A673 (cell line): Measurements from ENCODE around the gene GP1BB. TPM values are rescaled to one million over a fixed set of nuclear protein-coding genes. Genes with fewer than 3 reads are reported as not detected.
A peak's percentile ranks its signal among the peaks of the same experiment; 100 is the strongest.

Experiments used
- BruUV-seq: library from RNA; stranded (reverse); fragments of 400-500 nt; replicated peaks from 2 replicates; lab custom pipeline; 2021; lab: Mats Ljungman, UMichigan
- CTCF ChIA-PET: fragments of 300-600 bp; sonication (Branson Sonifier 250); formaldehyde crosslinking; loops from one replicate; lab custom pipeline; 2022; ENCODE audit warnings: antibody characterized with exemption; lab: Charles Lee
- POLR2A ChIA-PET: fragments of 300-600 bp; sonication (Branson Sonifier 250); formaldehyde crosslinking; loops from one replicate; lab custom pipeline; 2022; ENCODE audit warnings: antibody characterized with exemption; ENCODE audit not compliant: low non-redundant PET; lab: Charles Lee
- DNase-seq: peaks from one replicate; pipeline ENCODE4 v3.0.0-alpha.2; 2015; ENCODE audit warnings: low spot score
- H3K27ac ChIP-seq: fragments of 200-600 bp; sonication (generic); 2 replicates; pipeline ENCODE4 v1.5.1; 2016; ENCODE audit warnings: mixed run types, low read depth, mild to moderate bottlenecking, mixed read lengths, antibody characterized with exemption, low read length; ENCODE audit not compliant: poor library complexity, severe bottlenecking
- H3K27me3 ChIP-seq: fragments of 200-600 bp; sonication (generic); replicated peaks from 2 replicates; pipeline ENCODE4 v1.6.1; 2017; ENCODE audit warnings: mixed run types, low read depth, mild to moderate bottlenecking, mixed read lengths, antibody characterized with exemption, low read length; ENCODE audit not compliant: insufficient read depth, poor library complexity
- H3K36me3 ChIP-seq: fragments of 200-600 bp; sonication (generic); 2 replicates; pipeline ENCODE4 v1.6.1; 2016; ENCODE audit warnings: mixed run types, mild to moderate bottlenecking, mixed read lengths, antibody characterized with exemption, low read length; ENCODE audit not compliant: insufficient read depth, poor library complexity, severe bottlenecking
- H3K4me1 ChIP-seq: fragments of 200-600 bp; sonication (generic); 2 replicates; pipeline ENCODE4 v1.6.1; 2017; ENCODE audit warnings: mixed run types, mild to moderate bottlenecking, mixed read lengths, antibody characterized with exemption, low read length; ENCODE audit not compliant: insufficient read depth, poor library complexity, severe bottlenecking
- H3K4me3 ChIP-seq: fragments of 200-600 bp; sonication (generic); 2 replicates; pipeline ENCODE4 v1.5.1; 2016; ENCODE audit warnings: low read depth, mixed run types, mild to moderate bottlenecking, mixed read lengths, low read length; ENCODE audit not compliant: poor library complexity, severe bottlenecking
- H3K9me3 ChIP-seq: fragments of 200-600 bp; sonication (generic); 2 replicates; pipeline ENCODE4 v1.6.1; 2016; ENCODE audit warnings: mixed run types, low read depth, mild to moderate bottlenecking, mixed read lengths, antibody characterized with exemption, low read length; ENCODE audit not compliant: poor library complexity, severe bottlenecking
- CTCF ChIP-seq: fragments of 300-800, 200-600 bp; sonication (generic); conservative IDR thresholded peaks from 2 replicates; pipeline ENCODE4 v1.5.1; 2017; ENCODE audit warnings: low read depth, mild to moderate bottlenecking, antibody characterized with exemption, low read length, moderate library complexity, mixed read lengths
- EZH2 ChIP-seq: fragments of 200-600 bp; sonication (generic); IDR thresholded peaks from 2 replicates; pipeline ENCODE4 v1.6.1; 2017; ENCODE audit warnings: borderline replicate concordance, low read depth, mild to moderate bottlenecking, mixed read lengths, antibody characterized with exemption, low read length; ENCODE audit not compliant: poor library complexity, severe bottlenecking
- intact Hi-C: fragments of 100-400 bp; cut with micrococcal nuclease; formaldehyde crosslinking; loops from one replicate; pipeline ENCODE4 v1.10.0; 2022; ENCODE audit not compliant: unreplicated experiment
- total RNA-seq: library from RNA; stranded (reverse); gene quantifications from 2 replicates; pipeline ENCODE4 v1.2.3, GENCODE V29; 2021

The GP1BB gene
- total RNA-seq, 1 experiment from 2014 or later = 12.6 TPM

GRCh38 chr22:19704355-19705015 is 18.9 kb upstream of the GP1BB start:
- TF ChIP-seq EZH2 (no peak), CTCF (no peak)
- ChIA-PET POLR2A (interaction anchor here (0.6 kb wide), 1 partner anchor 24 kb away, joined by 9 read pairs; no protein-coding TSS in a partner anchor), CTCF (no interaction called here)
- no TSS peak for BruUV-seq
- H3K4me3 ChIP-seq = no peak overlapping the region
- H3K4me1 ChIP-seq = no peaks in the 10 kb centered on the region
- no peak for DNase-seq
- no peaks in the 10 kb centered on the region for H3K36me3 ChIP-seq
- H3K27me3 ChIP-seq = no peaks in the 10 kb centered on the region
- H3K9me3 ChIP-seq = no peaks in the 10 kb centered on the region
- intact Hi-C loops = no loop called here
- H3K27ac ChIP-seq = no peak overlapping the region

GRCh38 chr22:19705181-19705934 is 18.0 kb upstream of the GP1BB start:
- ChIA-PET CTCF (no interaction called here), POLR2A (no interaction called here)
- intact Hi-C loops = no loop called here
- no peaks in the 10 kb centered on the region for H3K36me3 ChIP-seq
- DNase-seq = peak; percentile 31
- H3K27me3 ChIP-seq = no peaks in the 10 kb centered on the region
- H3K27ac ChIP-seq = no peak overlapping the region
- no TSS peak for BruUV-seq
- no peaks in the 10 kb centered on the region for H3K9me3 ChIP-seq
- peak; percentile 37 for TF ChIP-seq CTCF
- TF ChIP-seq EZH2 = no peak
- no peak overlapping the region for H3K4me3 ChIP-seq
- H3K4me1 ChIP-seq = no peaks in the 10 kb centered on the region

- Histone ChIP-seq H3K9me3 (no peaks in the 10 kb centered on the region), H3K36me3 (no peaks in the 10 kb centered on the region), H3K4me1 (no peaks in the 10 kb centered on the region), H3K27ac (no peak overlapping the region), H3K4me3 (no peak overlapping the region), H3K27me3 (no peaks in the 10 kb centered on the region)
- POLR2A ChIA-PET = no interaction called here
- DNase-seq = no peak
- CTCF ChIA-PET = no interaction called here
- BruUV-seq = no TSS peak
- intact Hi-C loops = no loop called here
- TF ChIP-seq EZH2 (no peak), CTCF (no peak)
Observed at GRCh38 chr22:19706661-19707151, 16.6 kb upstream of the GP1BB start.
